Measurements from ENCODE around the gene SLCO4A1. TPM values are rescaled to one million over a fixed set of nuclear protein-coding genes. Genes with fewer than 3 reads are reported as not detected.

The SLCO4A1 gene
- total and polyA plus RNA-seq, 2 donors (not counting 1 experiment from before 2014, with no cell fraction given), result 0.50 TPM; not detected in 1

DNA sequence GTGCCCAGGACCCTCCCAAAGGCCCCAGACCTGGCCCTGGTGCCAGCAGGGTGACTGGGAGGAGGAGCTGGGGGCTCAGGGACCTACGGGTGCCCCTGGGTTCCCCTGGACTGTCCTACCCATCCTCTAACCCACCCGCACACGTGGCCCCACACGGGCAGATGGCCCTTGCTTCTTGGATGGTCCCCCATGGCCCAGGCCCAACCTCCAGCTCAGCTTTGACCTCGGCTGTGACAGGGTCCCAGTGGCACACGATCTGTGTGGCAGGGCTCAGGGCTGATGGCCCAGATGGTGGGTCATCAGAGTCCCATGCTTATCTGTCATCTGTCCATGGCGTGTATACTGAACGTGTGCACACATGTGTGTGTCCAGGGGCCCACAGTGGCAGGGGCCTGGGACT lies 70.3 kb downstream of the SLCO4A1 start:
- Histone ChIP-seq H3K79me2 (ENCODE audit: control insufficient read depth, insufficient read depth, low read length) (peaks cover 34% of the 10 kb centered on the region), H3K27me3 (ENCODE audit: control insufficient read depth, insufficient read depth, low read length) (peaks cover 26% of the 10 kb centered on the region), H4K20me1 (ENCODE audit: control insufficient read depth, extremely low read depth, insufficient read depth, low read length) (no peaks in the 10 kb centered on the region), H3K4me1 (ENCODE audit: control insufficient read depth, extremely low read depth, insufficient read depth, low read length) (no peaks in the 10 kb centered on the region), H3K27ac (ENCODE audit: insufficient read depth, low read length) (no peak overlapping the region), H3K9ac (ENCODE audit: insufficient read depth, low read length) (no peak overlapping the region), H3K4me3 (replicated peaks in 1 of 4; ENCODE audit: control extremely low read depth in 1 of 4, insufficient read depth in 1 of 4, low read depth in 3 of 4, low read length in 4 of 4) (no peak overlapping the region), H3K9me3 (ENCODE audit: control insufficient read depth, insufficient read depth, low read depth, low read length) (no peaks in the 10 kb centered on the region), H2AFZ (ENCODE audit: low read length) (no peak overlapping the region), H3K4me2 (ENCODE audit: extremely low read depth, insufficient read depth, low read length) (no peak overlapping the region), H3K36me3 (ENCODE audit: control insufficient read depth, insufficient read depth, low read length) (no peaks in the 10 kb centered on the region)
- no peak for DNase-seq (ENCODE audit: low read depth in 2 of 2)
- no peak for TF ChIP-seq EZH2 (IDR thresholded peaks at IDR 0.05; ENCODE audit: low read length, missing control alignments)
- TF ChIP-seq, protein P1, sequence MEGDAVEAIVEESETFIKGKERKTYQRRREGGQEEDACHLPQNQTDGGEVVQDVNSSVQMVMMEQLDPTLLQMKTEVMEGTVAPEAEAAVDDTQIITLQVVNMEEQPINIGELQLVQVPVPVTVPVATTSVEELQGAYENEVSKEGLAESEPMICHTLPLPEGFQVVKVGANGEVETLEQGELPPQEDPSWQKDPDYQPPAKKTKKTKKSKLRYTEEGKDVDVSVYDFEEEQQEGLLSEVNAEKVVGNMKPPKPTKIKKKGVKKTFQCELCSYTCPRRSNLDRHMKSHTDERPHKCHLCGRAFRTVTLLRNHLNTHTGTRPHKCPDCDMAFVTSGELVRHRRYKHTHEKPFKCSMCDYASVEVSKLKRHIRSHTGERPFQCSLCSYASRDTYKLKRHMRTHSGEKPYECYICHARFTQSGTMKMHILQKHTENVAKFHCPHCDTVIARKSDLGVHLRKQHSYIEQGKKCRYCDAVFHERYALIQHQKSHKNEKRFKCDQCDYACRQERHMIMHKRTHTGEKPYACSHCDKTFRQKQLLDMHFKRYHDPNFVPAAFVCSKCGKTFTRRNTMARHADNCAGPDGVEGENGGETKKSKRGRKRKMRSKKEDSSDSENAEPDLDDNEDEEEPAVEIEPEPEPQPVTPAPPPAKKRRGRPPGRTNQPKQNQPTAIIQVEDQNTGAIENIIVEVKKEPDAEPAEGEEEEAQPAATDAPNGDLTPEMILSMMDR (conservative IDR thresholded peaks at IDR 0.05 in 1 of 2, IDR thresholded peaks at IDR 0.05 in 1 of 2; ENCODE audit: low read depth in 1 of 2, low read length in 2 of 2), result no peak

DNA sequence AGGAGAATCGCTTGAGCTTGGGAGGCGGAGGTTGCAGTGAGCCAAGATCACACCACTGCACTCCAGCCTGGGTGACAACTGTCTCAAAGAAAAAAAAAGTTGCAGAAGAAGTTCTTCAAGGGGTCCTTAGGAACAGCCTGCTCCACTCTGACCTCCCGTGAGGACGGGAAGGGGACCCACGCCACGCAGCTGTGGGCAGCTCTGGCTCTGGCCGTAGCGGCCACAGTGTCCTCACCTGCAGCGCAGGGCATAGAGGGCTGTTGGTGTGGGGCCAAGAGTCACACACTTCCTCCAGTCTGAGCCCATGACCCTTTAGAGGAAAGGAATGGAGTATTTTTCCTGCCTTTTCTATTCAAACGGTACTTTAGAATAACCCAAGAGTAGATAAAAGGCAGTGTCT lies 71.7 kb downstream of the SLCO4A1 start:
- H3K9ac ChIP-seq (ENCODE audit: insufficient read depth, low read length), result no peak overlapping the region
- H3K9me3 ChIP-seq (ENCODE audit: control insufficient read depth, insufficient read depth, low read depth, low read length), result no peaks in the 10 kb centered on the region
- TF ChIP-seq, protein P1 (conservative IDR thresholded peaks at IDR 0.05 in 1 of 2, IDR thresholded peaks at IDR 0.05 in 1 of 2; ENCODE audit: low read depth in 1 of 2, low read length in 2 of 2), result no peak
- TF ChIP-seq EZH2 (IDR thresholded peaks at IDR 0.05; ENCODE audit: low read length, missing control alignments), result no peak
- H3K36me3 ChIP-seq (ENCODE audit: control insufficient read depth, insufficient read depth, low read length), result no peaks in the 10 kb centered on the region
- H4K20me1 ChIP-seq (ENCODE audit: control insufficient read depth, extremely low read depth, insufficient read depth, low read length), result no peaks in the 10 kb centered on the region
- H3K4me1 ChIP-seq (ENCODE audit: control insufficient read depth, extremely low read depth, insufficient read depth, low read length), result no peaks in the 10 kb centered on the region
- no peak for DNase-seq (ENCODE audit: low read depth in 2 of 2)
- no peak overlapping the region for H3K4me3 ChIP-seq (replicated peaks in 1 of 4; ENCODE audit: control extremely low read depth in 1 of 4, insufficient read depth in 1 of 4, low read depth in 3 of 4, low read length in 4 of 4)
- no peak overlapping the region for H2AFZ ChIP-seq (ENCODE audit: low read length)
- peaks cover 34% of the 10 kb centered on the region for H3K79me2 ChIP-seq (ENCODE audit: control insufficient read depth, insufficient read depth, low read length)
- peaks cover 22% of the 10 kb centered on the region for H3K27me3 ChIP-seq (ENCODE audit: control insufficient read depth, insufficient read depth, low read length)
- H3K4me2 ChIP-seq (ENCODE audit: extremely low read depth, insufficient read depth, low read length), result no peak overlapping the region
- H3K27ac ChIP-seq (ENCODE audit: insufficient read depth, low read length), result no peak overlapping the region

DNA sequence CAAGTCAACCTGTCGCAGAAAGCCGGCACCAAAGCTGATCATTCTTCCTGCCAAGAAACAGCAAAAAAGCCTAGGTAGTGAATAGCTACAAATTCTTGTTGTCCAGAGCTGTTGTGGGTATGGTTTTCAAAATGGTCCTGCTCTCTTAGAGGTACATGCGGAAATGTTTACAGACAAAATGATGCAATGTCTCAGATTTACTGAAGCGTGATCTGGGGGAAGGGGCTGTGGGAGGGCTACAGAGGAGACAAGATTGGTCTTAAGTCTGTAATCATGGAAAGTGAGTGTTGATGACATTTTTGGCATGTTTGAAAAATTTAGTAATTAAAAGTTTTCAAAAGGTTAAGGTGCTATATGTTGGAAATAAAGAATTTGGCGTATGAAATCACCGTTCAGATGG lies 72.5 kb downstream of the SLCO4A1 start:
- Histone ChIP-seq H3K4me2 (ENCODE audit: extremely low read depth, insufficient read depth, low read length) (no peak overlapping the region), H3K79me2 (ENCODE audit: control insufficient read depth, insufficient read depth, low read length) (peaks cover 31% of the 10 kb centered on the region), H3K4me3 (replicated peaks in 1 of 4; ENCODE audit: control extremely low read depth in 1 of 4, insufficient read depth in 1 of 4, low read depth in 3 of 4, low read length in 4 of 4) (no peak overlapping the region), H3K9me3 (ENCODE audit: control insufficient read depth, insufficient read depth, low read depth, low read length) (no peaks in the 10 kb centered on the region), H3K27ac (ENCODE audit: insufficient read depth, low read length) (no peak overlapping the region), H3K27me3 (ENCODE audit: control insufficient read depth, insufficient read depth, low read length) (peaks cover 18% of the 10 kb centered on the region), H4K20me1 (ENCODE audit: control insufficient read depth, extremely low read depth, insufficient read depth, low read length) (no peaks in the 10 kb centered on the region), H3K9ac (ENCODE audit: insufficient read depth, low read length) (no peak overlapping the region), H2AFZ (ENCODE audit: low read length) (no peak overlapping the region), H3K4me1 (ENCODE audit: control insufficient read depth, extremely low read depth, insufficient read depth, low read length) (no peaks in the 10 kb centered on the region), H3K36me3 (ENCODE audit: control insufficient read depth, insufficient read depth, low read length) (no peaks in the 10 kb centered on the region)
- DNase-seq (ENCODE audit: low read depth in 2 of 2), result no peak
- TF ChIP-seq EZH2 (IDR thresholded peaks at IDR 0.05; ENCODE audit: low read length, missing control alignments), result no peak
- TF ChIP-seq, protein P1 (conservative IDR thresholded peaks at IDR 0.05 in 1 of 2, IDR thresholded peaks at IDR 0.05 in 1 of 2; ENCODE audit: low read depth in 1 of 2, low read length in 2 of 2), result no peak

All from fibroblast of lung (primary cell).